CD4-positive, alpha-beta T cell treated with Interleukin-1 beta for 1 hour (primary cell): ENCODE data around the gene PCGF3.
A peak's percentile ranks its signal among the peaks of the same experiment; 100 is the strongest.
"Not testable (repeated sequence)": the region's sequence is repeated elsewhere in the genome, so short reads cannot be mapped to it uniquely, and the experiment has no call there.

Source experiments
- DNase-seq, 2 donors: peaks; one replicate each; pipeline ENCODE4 v3.0.0-alpha.2; 2020 to 2022

PCGF3 gene

DNA sequence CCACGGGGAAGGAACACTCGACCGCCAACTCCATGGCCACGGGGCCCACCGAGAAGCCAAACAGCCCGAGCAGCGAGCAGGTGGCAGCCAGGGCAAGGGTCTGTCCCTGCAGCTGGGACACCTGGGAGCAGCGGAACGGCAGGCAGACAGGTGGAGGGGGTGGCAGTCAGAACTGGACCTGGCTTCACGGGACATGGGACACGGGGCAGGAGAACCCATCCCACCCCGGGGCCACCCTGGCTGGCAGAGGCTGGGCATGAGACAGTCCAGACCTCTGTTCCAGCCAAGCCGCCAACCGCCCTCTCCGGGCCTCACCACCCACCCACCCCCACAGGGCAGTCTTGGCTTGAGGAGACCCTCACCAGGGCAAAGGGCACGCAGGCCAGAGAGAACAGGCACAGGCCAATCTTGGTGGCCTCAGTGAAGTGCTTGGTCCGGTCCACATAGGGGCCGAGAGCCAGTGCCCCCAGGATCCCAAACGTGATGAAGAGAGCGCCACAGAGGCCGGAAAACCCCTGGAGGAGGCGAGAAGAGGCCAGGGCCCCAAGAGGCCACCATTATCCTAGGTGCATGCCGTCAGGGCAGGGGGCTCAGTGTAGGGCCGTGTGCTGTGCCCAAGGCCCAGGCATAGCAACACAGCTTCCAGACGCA, 22.3 kb upstream of the PCGF3 start:
- DNase-seq = no peak

GRCh38 chr4:683982-684622, 21.5 kb upstream of the PCGF3 start:
- DNase-seq = peak; percentile 32 to 34

GRCh38 chr4:684623-685327, 20.9 kb upstream of the PCGF3 start:
- DNase-seq = no peak

- DNase-seq = no peak
Measured at GRCh38 chr4:685679-686412, 19.8 kb upstream of the PCGF3 start.

GRCh38 chr4:686413-687040, 19.1 kb upstream of the PCGF3 start:
- no peak for DNase-seq

GRCh38 chr4:687048-687970, 18.3 kb upstream of the PCGF3 start:
- DNase-seq = peak in 1 of 2 donors; percentile 81

- DNase-seq = no peak
Measured at GRCh38 chr4:687971-688853, 17.4 kb upstream of the PCGF3 start.

DNA sequence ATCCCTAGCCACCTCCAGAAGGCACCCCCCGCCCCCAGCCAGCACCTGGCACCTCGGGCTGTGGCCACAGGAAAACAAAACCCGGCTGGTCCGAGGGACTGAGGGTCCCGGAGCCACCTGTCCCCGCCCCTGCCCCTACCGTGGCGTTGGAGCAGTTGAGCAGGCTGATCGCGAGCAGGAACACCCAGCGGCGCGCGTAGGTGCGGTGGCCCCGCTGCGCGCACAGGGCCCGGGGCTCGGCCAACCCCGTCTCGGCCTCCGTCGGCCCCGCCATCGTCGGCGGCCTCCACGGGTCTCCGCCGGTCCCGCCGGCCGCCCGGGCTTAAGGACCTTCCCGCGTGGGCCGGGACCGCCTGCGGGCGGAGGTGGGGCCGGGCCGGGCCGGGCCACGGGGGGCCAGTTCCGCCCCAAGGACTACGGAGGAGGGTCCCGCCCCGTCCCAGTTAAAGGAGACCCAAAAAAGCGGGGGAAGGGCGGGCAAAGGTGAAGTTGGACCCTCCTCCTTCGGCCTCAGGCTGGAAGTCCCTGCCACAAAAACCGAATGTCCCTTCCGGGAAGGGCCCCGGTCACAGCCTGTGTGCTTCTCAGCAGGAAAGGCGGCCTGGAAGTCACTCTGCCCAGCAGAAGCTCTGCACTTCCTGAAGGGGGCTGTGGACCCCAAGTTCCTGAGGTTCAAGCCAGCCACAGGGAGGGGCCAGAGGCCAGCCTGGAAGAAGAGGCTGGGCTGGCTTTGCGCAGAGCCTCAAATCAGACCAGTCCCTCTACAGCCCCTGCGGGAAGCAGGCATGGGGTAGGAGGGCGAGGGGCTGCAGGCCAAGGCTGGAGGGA, 16.6 kb upstream of the PCGF3 start, which contains the start of gene SLC49A3:
Gene SLC49A3, minus strand, starts transcription at position 298 of the 828 bp plus-strand sequence. Its CDS starts 24 bp downstream, at position 274.
- no peak for DNase-seq

DNA sequence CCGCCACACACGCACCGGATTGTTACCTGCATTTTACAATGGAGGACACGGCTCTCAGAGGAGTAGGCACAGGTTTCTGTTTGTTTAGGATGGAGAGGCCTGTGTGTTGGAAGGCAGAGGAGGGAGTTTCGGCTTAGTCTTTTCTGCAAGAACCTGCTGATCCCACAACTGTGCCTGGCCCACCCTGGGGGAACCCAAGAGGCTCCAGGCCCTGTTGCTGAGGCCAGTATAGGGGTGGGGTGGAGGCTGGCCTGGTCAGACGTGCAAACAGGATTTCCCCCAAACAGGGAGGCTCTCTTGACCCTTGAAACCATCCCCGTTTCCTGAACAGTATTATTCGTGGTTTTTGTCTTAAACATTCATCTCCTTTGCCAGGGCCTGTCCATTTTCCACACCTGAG, 15.9 kb upstream of the PCGF3 start:
- no peak for DNase-seq

GRCh38 chr4:692771-693554, 12.7 kb upstream of the PCGF3 start:
- DNase-seq = no peak

DNA sequence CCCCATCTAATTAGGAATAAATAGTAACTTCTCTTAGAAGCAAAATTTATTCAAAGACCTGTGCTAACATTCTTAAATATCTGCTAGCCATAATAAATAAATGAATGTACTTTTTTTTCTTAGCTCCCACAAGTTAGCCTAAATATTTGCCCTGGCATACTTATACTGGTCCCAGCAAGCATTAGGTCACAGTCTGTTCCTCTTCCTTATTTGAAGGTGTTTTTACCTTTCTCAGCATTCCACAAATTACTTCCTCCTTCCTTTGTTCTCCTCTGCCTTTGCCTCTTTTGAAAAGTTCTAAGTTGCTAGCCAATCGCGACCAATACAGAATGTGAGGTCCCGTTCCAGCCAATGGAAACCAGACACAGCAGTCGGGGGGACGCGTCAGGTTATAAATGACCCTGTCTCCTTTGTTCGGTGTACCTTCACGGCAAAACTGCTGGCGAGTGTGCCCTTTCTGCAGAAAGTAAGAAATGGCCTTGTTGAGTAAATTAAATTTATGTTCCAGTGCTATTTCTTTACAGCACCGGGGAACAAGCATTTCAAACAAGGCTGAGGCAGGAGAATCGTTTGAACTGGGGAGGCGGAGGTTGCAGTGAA, 11.2 kb upstream of the PCGF3 start:
- not testable (repeated sequence) for DNase-seq

DNA sequence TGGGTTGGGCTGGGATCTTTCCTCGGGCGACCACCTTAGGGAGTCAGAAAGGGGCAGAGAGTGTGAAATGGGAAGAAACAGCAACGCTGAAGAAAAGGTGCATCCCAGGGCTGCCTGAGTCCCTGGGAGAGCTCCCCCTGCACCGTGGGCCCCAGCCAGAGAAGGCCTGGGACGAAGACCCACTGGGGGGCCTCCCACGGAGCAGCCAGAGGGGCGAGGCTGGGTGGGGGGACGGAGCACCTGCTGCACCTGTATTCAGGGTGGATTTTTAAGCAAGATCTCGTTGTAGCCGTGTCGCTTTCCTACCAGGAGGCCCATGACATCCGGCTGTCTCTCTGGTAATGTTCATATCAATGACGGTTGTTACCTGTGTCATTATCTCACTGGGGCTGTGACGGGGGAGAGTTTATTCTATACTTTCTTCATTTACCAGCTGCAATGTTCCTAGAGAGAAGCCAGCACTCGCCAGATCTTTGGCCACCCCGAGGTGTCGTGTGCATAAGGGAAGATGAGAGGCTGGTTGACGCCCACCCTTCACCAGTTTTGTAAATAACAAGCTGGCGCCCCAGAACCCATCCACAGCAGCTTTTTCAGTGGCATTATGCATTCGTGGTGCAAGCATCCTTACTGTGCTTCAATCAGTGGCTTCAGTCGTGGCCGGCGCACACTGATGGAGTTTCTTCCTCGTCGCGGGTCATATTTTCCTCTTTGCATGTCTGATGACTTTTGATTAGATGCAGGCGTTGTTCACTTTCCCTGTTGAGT, 5.6 kb upstream of the PCGF3 start:
- DNase-seq = no peak

DNA sequence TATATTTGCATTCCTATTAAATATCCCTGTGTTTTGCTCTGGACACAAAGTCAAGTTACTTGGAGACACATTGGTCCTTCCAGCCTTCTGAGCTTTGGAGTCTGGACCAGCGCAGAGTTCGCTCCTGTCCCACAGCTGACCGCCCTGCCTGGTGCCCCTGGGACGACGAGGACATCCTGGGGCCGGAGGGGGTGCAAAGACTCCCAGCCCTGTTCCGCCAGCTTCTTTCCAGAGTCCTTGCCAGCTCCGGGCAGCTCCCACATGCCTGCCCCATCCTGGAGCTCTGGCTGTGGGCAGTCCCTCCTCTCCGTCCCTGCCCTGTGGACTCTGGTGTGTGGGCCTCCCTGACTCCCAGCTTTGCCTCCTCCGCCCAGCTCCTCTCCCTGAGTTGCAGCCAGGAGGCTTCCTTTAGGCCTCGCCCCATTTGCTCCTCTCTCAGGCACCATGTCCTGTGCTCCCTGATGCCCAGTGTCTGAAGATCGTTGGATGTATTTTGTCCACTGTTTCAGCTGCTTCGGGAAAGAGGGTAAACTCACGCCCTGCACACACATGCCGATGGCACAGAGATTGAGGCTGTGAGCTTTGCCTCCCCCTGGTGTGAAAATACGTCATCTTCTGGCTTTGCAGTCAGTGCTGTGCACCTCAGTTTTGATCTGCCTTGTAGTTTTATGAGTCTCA, 4.9 kb upstream of the PCGF3 start:
- no peak for DNase-seq

DNA sequence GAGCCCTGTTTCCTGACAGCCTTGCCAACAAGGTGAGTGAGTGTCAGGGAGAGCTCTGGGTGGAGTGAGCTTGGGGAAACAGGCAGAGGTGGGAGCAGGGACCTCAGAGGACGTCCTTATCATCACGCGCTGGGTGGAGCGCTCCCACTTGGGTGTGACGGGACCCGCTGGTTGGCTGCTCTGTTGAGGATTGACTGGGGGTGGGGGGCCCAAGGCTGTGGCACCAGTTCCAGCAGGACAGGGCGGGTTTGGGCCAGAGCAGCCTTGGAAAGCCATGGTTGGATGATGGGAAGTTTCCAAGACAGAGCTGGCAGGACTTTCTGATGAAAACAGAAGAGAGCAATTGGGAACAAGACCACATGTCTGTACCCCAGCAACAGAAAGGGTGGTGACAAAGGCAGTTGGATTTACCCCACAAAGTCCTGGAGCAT, 3.0 kb upstream of the PCGF3 start:
- no peak for DNase-seq

DNA sequence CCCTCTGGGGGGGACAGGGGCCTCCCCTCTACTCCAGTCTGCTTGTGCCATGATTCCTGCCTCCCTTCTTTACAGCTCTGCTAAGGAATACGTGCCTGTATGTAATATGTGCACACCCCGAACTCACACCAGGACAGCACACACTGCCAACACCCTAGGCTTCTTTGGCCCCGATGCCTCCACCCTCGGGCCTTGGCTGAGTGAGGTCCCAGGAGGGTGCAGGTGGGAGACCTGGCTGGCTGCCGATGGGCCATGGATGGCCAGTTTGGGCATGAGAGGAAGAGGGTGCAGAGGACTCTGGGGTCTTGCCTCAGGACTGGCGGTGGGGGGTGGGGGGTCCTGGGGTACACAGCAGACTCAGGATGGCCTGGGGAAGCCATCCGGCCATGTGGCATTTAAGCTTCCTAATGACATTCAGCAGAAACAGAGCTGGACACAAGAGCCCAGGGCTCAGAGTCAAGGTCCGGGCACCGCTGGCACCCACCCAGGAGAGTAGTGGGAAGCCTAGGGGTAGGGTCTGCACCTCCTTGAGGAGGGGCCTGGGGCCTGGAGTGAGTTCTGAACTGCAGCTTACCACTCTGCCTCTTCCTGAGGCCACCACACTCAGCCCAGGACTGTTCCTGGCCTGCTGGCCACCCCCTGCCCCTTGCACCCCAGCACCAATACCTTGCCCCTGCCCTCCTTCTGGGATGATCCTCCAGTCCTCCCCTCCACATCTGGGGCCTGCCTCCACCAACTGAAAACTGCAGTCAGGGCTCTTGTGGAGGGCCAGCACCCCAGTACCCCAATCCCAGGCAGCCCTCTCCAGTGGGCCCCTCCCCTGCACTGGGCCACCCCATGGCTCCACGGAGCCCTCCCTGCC, 2.1 kb upstream of the PCGF3 start:
- no peak for DNase-seq
